Body of pancreas (tissue), 4 donors: ENCODE measurements around the gene GAL3ST1. TPM values are rescaled to one million over a fixed set of nuclear protein-coding genes. Genes with fewer than 3 reads are reported as not detected.
"Not testable (repeated sequence)": the region's sequence is repeated elsewhere in the genome, so short reads cannot be mapped to it uniquely, and the experiment has no call there.

Experiments used
- ATAC-seq: fragments of 150-250 bp; one replicate; pipeline ENCODE4 v1.9.1; 2016
- DNase-seq, 4 donors: peaks; one replicate each; pipeline ENCODE4 v3.0.0-alpha.2; 2019
- H3K27ac ChIP-seq, 4 donors: fragments of 200-600 bp; sonication (generic); 1 replicate in 3 of 4; 2 replicates in 1 of 4; pipeline versions ENCODE4 v1.5.1 to v1.6.1; 2016 to 2019; ENCODE audit warnings: mild to moderate bottlenecking in 1 of 4, mixed read lengths in 1 of 4, moderate library complexity in 1 of 4
- H3K27me3 ChIP-seq, 2 donors: fragments of 200-600 bp; sonication (generic); one replicate each; pipeline ENCODE4 v1.6.0; 2016; ENCODE audit warnings: mild to moderate bottlenecking in 1 of 2
- H3K36me3 ChIP-seq, 2 donors: fragments of 200-600 bp; sonication (generic); replicated peaks in 1 of 2; 2 replicates each; pipeline ENCODE4 v1.5.1; 2016; ENCODE audit warnings: low read depth in 2 of 2; ENCODE audit not compliant: insufficient read depth in 1 of 2
- H3K4me1 ChIP-seq: fragments of 200-600 bp; sonication (generic); one replicate; pipeline ENCODE4 v1.6.0; 2016
- H3K4me3 ChIP-seq, 2 donors: fragments of 200-600 bp; sonication (generic); 1 replicate in 1 of 2; 2 replicates in 1 of 2; pipeline ENCODE4 v1.5.1; 2016 to 2019
- H3K9me3 ChIP-seq, 3 donors: fragments of 200-600 bp; sonication (generic); 1 replicate in 2 of 3; 2 replicates in 1 of 3; pipeline ENCODE4 v1.5.1; 2016
- CTCF ChIP-seq, 7 experiments: fragments of 450-650 bp in 4 of 7; fragments of 200-600 bp in 3 of 7; sonication (generic) in 3 of 7; IDR thresholded peaks; one replicate each; pipeline ENCODE4 v1.5.1; 2016 to 2019; ENCODE audit warnings: antibody characterized with exemption in 7 of 7
- POLR2A ChIP-seq, 3 donors: fragments of 450-650 bp; IDR thresholded peaks; one replicate each; pipeline ENCODE4 v1.6.1; 2016; ENCODE audit warnings: antibody characterized with exemption in 3 of 3, mild to moderate bottlenecking in 2 of 3
- WGBS, 2 donors: methylation state at CpG; one replicate each; pipeline ENCODE4 v1.1.5; 2017; 5-methylcytosine and 5-hydroxymethylcytosine counted together
- intact Hi-C: fragments of 100-400 bp; cut with DNase I; formaldehyde crosslinking; loops from one replicate; pipeline ENCODE4 v1.15.1; 2023
- total RNA-seq, 2 donors: library from RNA; depleted of rRNA; stranded (reverse); fragments of >200 nt; gene quantifications; one replicate each; pipeline ENCODE4 v1.1.0, GENCODE V29; 2016

Gene GAL3ST1
- total RNA-seq, 2 donors from 2014 or later = 3.4 to 13.8 TPM

DNA sequence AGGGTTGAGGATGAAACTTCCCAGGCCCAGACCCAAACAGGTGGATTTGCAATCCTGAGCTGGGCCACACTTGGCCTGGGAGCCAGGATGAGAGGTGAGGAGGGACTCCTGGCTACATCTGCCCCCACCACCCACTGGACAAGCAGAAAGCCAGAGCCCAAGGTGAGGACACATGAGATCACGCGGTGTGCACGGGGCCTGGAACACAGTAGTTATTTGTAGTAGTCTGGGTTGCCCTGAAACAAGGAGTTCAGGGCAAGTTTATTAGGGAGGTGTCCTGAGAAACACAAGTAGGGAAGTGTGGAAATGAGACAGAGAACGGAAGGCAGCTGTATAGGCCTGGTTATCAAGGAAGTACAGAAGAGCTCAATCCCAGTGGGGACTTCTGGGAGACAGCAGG is 27.3 kb downstream of the GAL3ST1 start:
- intact Hi-C loops = no loop called here
- no peak overlapping the region for H3K27ac ChIP-seq
- H3K27me3 ChIP-seq = no peaks in the 10 kb centered on the region
- H3K9me3 ChIP-seq = no peaks in the 10 kb centered on the region
- no peak for DNase-seq
- no peak overlapping the region for H3K4me3 ChIP-seq
- TF ChIP-seq CTCF (IDR thresholded peaks at IDR 0.05) (no peak), POLR2A (IDR thresholded peaks at IDR 0.05) (no peak)
- no peak for ATAC-seq
- WGBS, 2 donors = 87 to 88% methylated on average over 4 of the region's 4 CpGs
- H3K36me3 ChIP-seq = no peaks in the 10 kb centered on the region
- peaks cover 7% of the 10 kb centered on the region for H3K4me1 ChIP-seq

DNA sequence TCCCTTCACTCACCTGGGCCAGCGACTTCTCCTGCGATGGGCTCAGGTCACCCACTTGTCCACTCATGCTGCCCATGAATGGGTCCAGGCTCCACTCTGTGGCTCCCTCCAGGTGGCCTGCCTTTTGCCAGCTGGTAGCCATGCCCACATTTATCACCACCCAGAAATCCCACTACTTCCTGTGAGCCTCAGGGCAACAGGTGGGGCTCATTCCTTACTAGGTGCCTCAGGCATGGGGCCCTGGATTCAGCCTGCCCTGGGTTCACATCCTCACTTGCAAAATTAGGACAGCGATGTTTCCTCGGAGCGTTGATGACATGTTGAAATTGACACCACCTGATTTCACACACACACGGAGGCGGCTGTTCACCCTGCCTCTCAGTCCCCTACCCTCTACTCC is 27.8 kb downstream of the GAL3ST1 start, which contains the start of gene SEC14L6:
SEC14L6 (minus strand) TSS at position 126 of the 400 bp plus-strand sequence; CDS start at position 67, 59 bp downstream.
- 89 to 94% methylated on average over 7 of the region's 7 CpGs for WGBS, 2 donors
- peaks cover 11% of the 10 kb centered on the region for H3K4me1 ChIP-seq
- intact Hi-C loops = no loop called here
- H3K4me3 ChIP-seq = no peak within 1 kb of the TSS
- H3K9me3 ChIP-seq = no peaks in the 10 kb centered on the region
- no peaks in the 10 kb centered on the region for H3K27me3 ChIP-seq
- H3K36me3 ChIP-seq = no peaks in the 10 kb centered on the region
- no peak for DNase-seq
- H3K27ac ChIP-seq = no peak within 1 kb of the TSS
- TF ChIP-seq POLR2A (IDR thresholded peaks at IDR 0.05) (no peak), CTCF (IDR thresholded peaks at IDR 0.05) (no peak)
- no peak for ATAC-seq

- H3K9me3 ChIP-seq = no peaks in the 10 kb centered on the region
- H3K36me3 ChIP-seq = no peaks in the 10 kb centered on the region
- TF ChIP-seq CTCF (IDR thresholded peaks at IDR 0.05) (no peak), POLR2A (IDR thresholded peaks at IDR 0.05) (no peak)
- DNase-seq (no peak), ATAC-seq (no peak)
- H3K4me1 ChIP-seq = peaks cover 16% of the 10 kb centered on the region
- WGBS, 2 donors = 83% methylated on average over 12 of the region's 12 CpGs; no CpG with 5 or more reads in 1 of the 2 donors
- no peaks in the 10 kb centered on the region for H3K27me3 ChIP-seq
- no peak overlapping the region for H3K4me3 ChIP-seq
- intact Hi-C loops = no loop called here
- H3K27ac ChIP-seq = no peak overlapping the region
These were observed 31.7 kb downstream of the GAL3ST1 start for GRCh38 chr22:30542811-30543188.

DNA sequence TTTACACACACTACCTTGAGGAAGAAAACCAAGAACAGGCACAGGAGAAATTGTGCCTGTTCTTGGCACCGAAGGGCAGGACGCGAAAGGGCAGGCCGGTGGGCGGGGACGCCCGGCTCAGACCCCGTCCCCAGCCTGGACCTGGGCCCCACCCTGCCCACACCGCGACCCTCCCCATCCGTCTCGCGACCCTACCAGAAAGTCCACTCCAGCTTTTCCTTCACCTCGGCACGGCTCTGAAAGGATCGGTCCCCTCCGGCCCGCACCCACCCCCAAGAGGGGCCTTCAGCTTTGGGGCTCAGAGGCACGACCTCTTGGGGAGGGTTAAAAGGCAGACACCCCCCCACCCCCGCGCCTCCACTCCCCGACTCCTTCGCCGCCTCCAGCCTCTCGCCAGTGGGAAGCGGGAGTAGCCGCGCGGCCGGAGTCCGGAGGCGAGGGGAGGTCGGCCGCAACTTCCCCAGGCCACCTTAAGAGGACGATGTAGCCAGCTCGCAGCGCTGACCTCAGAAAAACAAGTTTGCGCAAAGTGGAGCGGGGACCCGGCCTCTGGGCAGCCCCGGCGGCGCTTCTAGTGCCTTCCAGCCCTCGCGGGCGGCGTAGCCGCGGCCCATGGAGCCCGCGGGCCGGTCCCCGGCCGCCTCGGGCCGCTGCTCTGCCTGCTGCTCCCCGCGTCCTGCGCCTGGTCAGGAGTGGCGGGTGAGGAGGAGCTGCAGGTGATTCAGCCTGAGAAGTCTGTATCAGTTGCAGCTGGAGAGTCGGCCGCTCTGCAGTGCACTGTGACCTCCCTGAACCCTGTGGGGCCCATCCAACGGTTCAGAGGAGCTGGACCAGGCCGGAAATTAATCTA is 32.3 kb downstream of the GAL3ST1 start:
- peak; percentile 74 for ATAC-seq
- Histone ChIP-seq H3K27me3 (no peaks in the 10 kb centered on the region), H3K27ac (peak overlapping the region in 3 of 4 donors; percentile 37 to 59 (median 47)), H3K9me3 (no peaks in the 10 kb centered on the region), H3K4me1 (peaks cover 16% of the 10 kb centered on the region), H3K4me3 (peak overlapping the region; percentile 33 to 47), H3K36me3 (no peaks in the 10 kb centered on the region)
- TF ChIP-seq CTCF (IDR thresholded peaks at IDR 0.05) = no peak
- TF ChIP-seq POLR2A (IDR thresholded peaks at IDR 0.05) = peak in 2 of 3 donors; percentile 20 to 21
- DNase-seq = peak; percentile 28 to 60 (median 42)
- intact Hi-C loops = no loop called here
- 1% methylated on average over 64 of the region's 64 CpGs; no CpG with 5 or more reads in 1 of the 2 donors for WGBS, 2 donors

DNA sequence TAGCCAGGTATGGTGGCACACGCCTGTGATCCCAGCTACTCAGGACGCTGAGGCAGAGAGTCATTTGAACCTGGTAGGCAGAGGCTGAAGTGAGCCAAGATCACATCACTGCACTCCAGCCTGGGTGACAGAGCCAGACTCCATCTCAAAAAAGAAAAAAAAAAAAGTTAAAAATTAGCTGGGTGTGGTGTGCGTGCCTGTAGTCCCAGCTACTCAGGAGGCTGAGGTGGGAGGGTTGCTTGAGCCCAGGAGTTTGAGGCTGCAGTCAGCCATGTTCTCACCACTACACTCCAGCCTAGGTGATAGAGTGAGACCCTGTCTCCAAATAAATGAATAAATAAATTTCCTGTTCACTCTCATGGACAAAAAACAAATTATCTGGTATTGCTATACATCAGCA is 33.0 kb downstream of the GAL3ST1 start:
- Histone ChIP-seq H3K27ac (peak overlapping the region in 1 of 4 donors; percentile 37), H3K4me1 (peaks cover 16% of the 10 kb centered on the region)
- intact Hi-C loops, DNase-seq, H3K4me3 ChIP-seq, H3K36me3 ChIP-seq, H3K9me3 ChIP-seq, H3K27me3 ChIP-seq: not testable (repeated sequence)
- ATAC-seq = peak; percentile 38
- 64 to 71% methylated on average over 3 of the region's 3 CpGs for WGBS, 2 donors
